H9 (cell line): ENCODE results near the gene CTNNA1. TPM values are rescaled to one million over a fixed set of nuclear protein-coding genes. Genes with fewer than 3 reads are reported as not detected.
A peak's percentile ranks its signal among the peaks of the same experiment; 100 is the strongest.

Experiments
- DNase-seq: peaks from one replicate; pipeline ENCODE4 v3.0.0-alpha.2; 2017
- H2AFZ ChIP-seq: one replicate; pipeline ENCODE4 v1.6.1; 2013; ENCODE audit warnings: mild to moderate bottlenecking, low read length, control low read depth, moderate library complexity
- H2AK5ac ChIP-seq: 2 replicates; pipeline ENCODE4 v1.6.1; 2013; ENCODE audit warnings: low read length, control low read depth, mixed read lengths; ENCODE audit not compliant: insufficient read length
- H2BK120ac ChIP-seq: one replicate; pipeline ENCODE4 v1.6.1; 2013; ENCODE audit warnings: low read depth, mild to moderate bottlenecking, low read length, control low read depth, inconsistent platforms; ENCODE audit not compliant: poor library complexity, severe bottlenecking
- H2BK12ac ChIP-seq: 2 replicates; pipeline ENCODE4 v1.6.1; 2013; ENCODE audit warnings: low read length, control low read depth, mixed read lengths, low read depth; ENCODE audit not compliant: insufficient read length
- H2BK15ac ChIP-seq: 2 replicates; pipeline ENCODE4 v1.6.1; 2013; ENCODE audit warnings: low read depth, low read length, control low read depth
- H2BK20ac ChIP-seq: one replicate; pipeline ENCODE4 v1.6.1; 2013; ENCODE audit warnings: low read depth, mild to moderate bottlenecking, low read length, control low read depth, inconsistent platforms; ENCODE audit not compliant: poor library complexity, severe bottlenecking
- H2BK5ac ChIP-seq: 2 replicates; pipeline ENCODE4 v1.6.1; 2013; ENCODE audit warnings: low read length, control low read depth, mixed read lengths; ENCODE audit not compliant: insufficient read length
- H3K14ac ChIP-seq: 2 replicates; pipeline ENCODE4 v1.6.1; 2013; ENCODE audit warnings: low read length, control low read depth; ENCODE audit not compliant: insufficient read depth
- H3K18ac ChIP-seq: 2 replicates; pipeline ENCODE4 v1.6.1; 2013; ENCODE audit warnings: low read depth, mild to moderate bottlenecking, mixed read lengths, low read length, control low read depth; ENCODE audit not compliant: insufficient read length
- H3K23ac ChIP-seq: 2 replicates; pipeline ENCODE4 v1.6.1; 2013; ENCODE audit warnings: low read length, control low read depth, mixed read lengths, low read depth; ENCODE audit not compliant: insufficient read length
- H3K23me2 ChIP-seq: 2 replicates; pipeline ENCODE4 v1.6.1; 2013; ENCODE audit warnings: low read depth, mild to moderate bottlenecking, mixed read lengths, low read length, control low read depth; ENCODE audit not compliant: insufficient read length, poor library complexity, severe bottlenecking
- H3K27ac ChIP-seq: 2 replicates; pipeline ENCODE4 v1.5.1; 2013; ENCODE audit warnings: low read length, control low read depth, mixed read lengths, low read depth; ENCODE audit not compliant: insufficient read length
- H3K27me3 ChIP-seq: 2 replicates; pipeline ENCODE4 v1.6.1; 2013; ENCODE audit warnings: low read length, control low read depth, inconsistent platforms; ENCODE audit not compliant: insufficient read depth
- H3K4ac ChIP-seq: 2 replicates; pipeline ENCODE4 v1.6.1; 2013; ENCODE audit warnings: low read depth, mild to moderate bottlenecking, control low read depth, inconsistent platforms, low read length, moderate library complexity
- H3K4me1 ChIP-seq: 2 replicates; pipeline ENCODE4 v1.6.1; 2013; ENCODE audit warnings: low read length, control low read depth, inconsistent platforms; ENCODE audit not compliant: insufficient read depth
- H3K4me2 ChIP-seq: 2 replicates; pipeline ENCODE4 v1.6.1; 2013; ENCODE audit warnings: low read length, control low read depth, mixed read lengths; ENCODE audit not compliant: insufficient read length, insufficient read depth
- H3K56ac ChIP-seq: 2 replicates; pipeline ENCODE4 v1.6.1; 2013; ENCODE audit warnings: low read depth, mild to moderate bottlenecking, mixed read lengths, low read length, control low read depth; ENCODE audit not compliant: insufficient read length
- H3K79me1 ChIP-seq: 2 replicates; pipeline ENCODE4 v1.6.1; 2013; ENCODE audit warnings: low read depth, mild to moderate bottlenecking, moderate library complexity, low read length, control low read depth, inconsistent platforms; ENCODE audit not compliant: insufficient read depth, poor library complexity, severe bottlenecking
- H3K79me2 ChIP-seq: 2 replicates; pipeline ENCODE4 v1.6.1; 2013; ENCODE audit warnings: low read length, control low read depth, inconsistent platforms; ENCODE audit not compliant: insufficient read depth
- H3K9ac ChIP-seq: 2 replicates; pipeline ENCODE4 v1.6.1; 2013; ENCODE audit warnings: low read length, control low read depth, mixed read lengths; ENCODE audit not compliant: insufficient read length; ENCODE audit errors: extremely low read depth
- H3K9me3 ChIP-seq: one replicate; pipeline ENCODE4 v1.6.1; 2013; ENCODE audit warnings: low read depth, low read length, inconsistent platforms; ENCODE audit not compliant: control insufficient read depth
- H3T11ph ChIP-seq: one replicate; pipeline ENCODE4 v1.6.1; 2013; ENCODE audit warnings: mild to moderate bottlenecking, low read length, control low read depth, inconsistent platforms
- H4K20me1 ChIP-seq: one replicate; pipeline ENCODE4 v1.6.1; 2013; ENCODE audit not compliant: control insufficient read depth, insufficient read length, insufficient read depth
- H4K5ac ChIP-seq: 2 replicates; pipeline ENCODE4 v1.6.1; 2013; ENCODE audit warnings: low read depth, mild to moderate bottlenecking, mixed read lengths, low read length, control low read depth; ENCODE audit not compliant: insufficient read length
- H4K8ac ChIP-seq: replicated peaks from 2 replicates; pipeline ENCODE4 v1.6.1; 2013; ENCODE audit warnings: low read length, control low read depth, mixed read lengths, low read depth; ENCODE audit not compliant: insufficient read length
- H4K91ac ChIP-seq: 2 replicates; pipeline ENCODE4 v1.6.1; 2013; ENCODE audit warnings: low read depth, mild to moderate bottlenecking, moderate library complexity, mixed read lengths, low read length, control low read depth; ENCODE audit not compliant: insufficient read length
- H3K27ac Mint-ChIP-seq, 3 experiments: 2 replicates in 2 of 3; 3 replicates in 1 of 3; pipeline ENCODE4 v1.8.0; 2020 to 2021; ENCODE audit warnings: mixed read lengths in 3 of 3, mild to moderate bottlenecking in 1 of 3, moderate library complexity in 1 of 3
- H3K27me3 Mint-ChIP-seq: 2 replicates; pipeline ENCODE4 v1.8.0; 2021; ENCODE audit warnings: low read depth, mild to moderate bottlenecking, moderate library complexity, mixed read lengths
- H3K36me3 Mint-ChIP-seq, 3 experiments: 2 replicates in 2 of 3; 3 replicates in 1 of 3; pipeline ENCODE4 v1.8.0; 2020 to 2021; ENCODE audit warnings: low read depth in 3 of 3, mixed read lengths in 3 of 3; ENCODE audit not compliant: insufficient read depth in 1 of 3
- H3K4me1 Mint-ChIP-seq, 2 experiments: 2 replicates each; pipeline ENCODE4 v1.8.0; 2020; ENCODE audit warnings: mixed read lengths in 2 of 2
- H3K4me3 Mint-ChIP-seq, 2 experiments: 2 replicates in 1 of 2; 3 replicates in 1 of 2; pipeline ENCODE4 v1.8.0; 2020 to 2021; ENCODE audit warnings: mild to moderate bottlenecking in 2 of 2, mixed read lengths in 2 of 2, moderate library complexity in 1 of 2
- H3K9me3 Mint-ChIP-seq, 2 experiments: 2 replicates in 1 of 2; 3 replicates in 1 of 2; pipeline ENCODE4 v1.8.0; 2020; ENCODE audit warnings: mild to moderate bottlenecking in 2 of 2, mixed read lengths in 2 of 2, moderate library complexity in 1 of 2
- WGBS: extraction: QIAGEN DNeasy Blood & Tissue Kit; methylation state at CpG from one replicate; pipeline ENCODE4 v1.1.7; 2013; ENCODE audit warnings: missing lambda C conversion rate, low lambda C conversion rate, mixed read lengths; ENCODE audit not compliant: insufficient read length; ENCODE audit errors: extremely low coverage; 5-methylcytosine and 5-hydroxymethylcytosine counted together
- total RNA-seq: library from RNA; stranded (reverse); gene quantifications from 2 replicates; pipeline ENCODE4 v1.2.1, GENCODE V29; 2021
- TF ChIP-seq, protein P1 (sequence below): fragments of 200-600 bp; sonication (generic); conservative IDR thresholded peaks from 3 replicates; pipeline ENCODE4 v1.8.0; 2021; ENCODE audit warnings: antibody characterized with exemption, mild to moderate bottlenecking

Gene CTNNA1
- total RNA-seq, 1 experiment from 2014 or later: 354 TPM

DNA sequence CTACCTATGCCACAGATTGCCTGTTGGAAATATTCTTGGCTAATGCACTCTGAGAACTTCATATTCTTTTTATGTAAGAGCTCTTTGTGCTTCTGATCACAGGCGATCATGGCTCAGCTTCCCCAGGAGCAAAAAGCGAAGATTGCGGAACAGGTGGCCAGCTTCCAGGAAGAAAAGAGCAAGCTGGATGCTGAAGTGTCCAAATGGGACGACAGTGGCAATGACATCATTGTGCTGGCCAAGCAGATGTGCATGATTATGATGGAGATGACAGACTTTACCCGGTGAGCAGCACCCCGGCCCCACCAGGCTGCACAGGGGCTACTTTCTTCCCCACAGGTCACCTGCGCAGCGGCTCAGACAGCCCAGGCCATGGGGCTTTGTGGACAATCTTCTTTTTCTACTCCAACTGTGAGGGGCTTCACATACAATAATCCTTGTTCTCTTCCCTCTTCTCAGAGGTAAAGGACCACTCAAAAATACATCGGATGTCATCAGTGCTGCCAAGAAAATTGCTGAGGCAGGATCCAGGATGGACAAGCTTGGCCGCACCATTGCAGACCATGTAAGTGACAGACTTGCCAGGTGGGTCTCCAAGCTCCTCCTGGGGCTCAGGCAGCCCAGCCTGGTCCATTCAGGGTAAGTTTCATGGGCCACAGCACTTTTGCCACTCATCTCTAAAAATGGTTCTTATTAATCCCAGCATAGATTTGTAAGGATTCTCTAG is 177.3 kb downstream of the CTNNA1 start:
- Histone ChIP-seq H2BK5ac (no peak overlapping the region), H3K18ac (no peak overlapping the region), H4K8ac (no peak overlapping the region), H3T11ph (no peak overlapping the region), H2AK5ac (no peak overlapping the region), H2AFZ (no peak overlapping the region), H4K20me1 (no peaks in the 10 kb centered on the region), H3K56ac (no peak overlapping the region), H3K27ac (no peak overlapping the region), H3K14ac (no peak overlapping the region), H4K91ac (no peak overlapping the region), H3K4me1 (no peaks in the 10 kb centered on the region; the same call in 1 of the 2 replicates), H2BK15ac (no peak overlapping the region), H3K9me3 (no peaks in the 10 kb centered on the region), H3K4me2 (no peak overlapping the region), H4K5ac (no peak overlapping the region), H3K79me1 (no peaks in the 10 kb centered on the region), H3K23me2 (no peaks in the 10 kb centered on the region), H3K79me2 (no peaks in the 10 kb centered on the region), H3K4ac (no peak overlapping the region), H2BK120ac (no peak overlapping the region), H2BK20ac (no peak overlapping the region), H3K23ac (no peak overlapping the region), H3K9ac (no peak overlapping the region), H2BK12ac (no peak overlapping the region), H3K27me3 (no peaks in the 10 kb centered on the region)
- peak overlapping the region in 1 of 3 experiments; percentile 72; a peak in 1 of 7 replicates for H3K27ac Mint-ChIP-seq
- DNase-seq: no peak
- H3K27me3 Mint-ChIP-seq: no peaks in the 10 kb centered on the region; the same call in 1 of the 2 replicates
- no peaks in the 10 kb centered on the region for H3K9me3 Mint-ChIP-seq
- H3K36me3 Mint-ChIP-seq: peaks cover 51 to 92% (median 91%) of the 10 kb centered on the region in 3 experiments
- WGBS: no CpG with 5 or more reads among the region's 10 CpGs
- TF ChIP-seq, protein P1, sequence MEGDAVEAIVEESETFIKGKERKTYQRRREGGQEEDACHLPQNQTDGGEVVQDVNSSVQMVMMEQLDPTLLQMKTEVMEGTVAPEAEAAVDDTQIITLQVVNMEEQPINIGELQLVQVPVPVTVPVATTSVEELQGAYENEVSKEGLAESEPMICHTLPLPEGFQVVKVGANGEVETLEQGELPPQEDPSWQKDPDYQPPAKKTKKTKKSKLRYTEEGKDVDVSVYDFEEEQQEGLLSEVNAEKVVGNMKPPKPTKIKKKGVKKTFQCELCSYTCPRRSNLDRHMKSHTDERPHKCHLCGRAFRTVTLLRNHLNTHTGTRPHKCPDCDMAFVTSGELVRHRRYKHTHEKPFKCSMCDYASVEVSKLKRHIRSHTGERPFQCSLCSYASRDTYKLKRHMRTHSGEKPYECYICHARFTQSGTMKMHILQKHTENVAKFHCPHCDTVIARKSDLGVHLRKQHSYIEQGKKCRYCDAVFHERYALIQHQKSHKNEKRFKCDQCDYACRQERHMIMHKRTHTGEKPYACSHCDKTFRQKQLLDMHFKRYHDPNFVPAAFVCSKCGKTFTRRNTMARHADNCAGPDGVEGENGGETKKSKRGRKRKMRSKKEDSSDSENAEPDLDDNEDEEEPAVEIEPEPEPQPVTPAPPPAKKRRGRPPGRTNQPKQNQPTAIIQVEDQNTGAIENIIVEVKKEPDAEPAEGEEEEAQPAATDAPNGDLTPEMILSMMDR: no peak
- H3K4me1 Mint-ChIP-seq: peaks cover 9 to 17% of the 10 kb centered on the region in 2 experiments
- H3K4me3 Mint-ChIP-seq: no peak overlapping the region
